Esophagus muscularis mucosa (tissue), 4 donors: ENCODE results near the gene MKRN2OS. TPM values are rescaled to one million over a fixed set of nuclear protein-coding genes. Genes with fewer than 3 reads are reported as not detected.
A peak's percentile ranks its signal among the peaks of the same experiment; 100 is the strongest.

Experiments
- DNase-seq: peaks from one replicate; pipeline ENCODE4 v3.0.0-alpha.2; 2017; ENCODE audit errors: extremely low spot score
- H3K27ac ChIP-seq, 4 donors: fragments of 200-600 bp; sonication (generic); replicated peaks in 1 of 4; 1 replicate in 3 of 4; 2 replicates in 1 of 4; pipeline ENCODE4 v1.5.1; 2016 to 2019; ENCODE audit warnings: mild to moderate bottlenecking in 1 of 4
- H3K27me3 ChIP-seq, 4 donors: fragments of 200-600 bp; sonication (generic); one replicate each; pipeline versions ENCODE4 v1.5.1 to v1.6.0; 2016 to 2019
- H3K36me3 ChIP-seq, 4 donors: fragments of 200-600 bp; sonication (generic); one replicate each; pipeline ENCODE4 v1.5.1; 2016 to 2019
- H3K4me1 ChIP-seq, 4 donors: fragments of 200-600 bp; sonication (generic); one replicate each; pipeline ENCODE4 v1.5.1; 2016 to 2019
- H3K4me3 ChIP-seq, 4 donors: fragments of 200-600 bp; sonication (generic); 1 replicate in 2 of 4; 2 replicates in 2 of 4; pipeline ENCODE4 v1.5.1; 2016 to 2019; ENCODE audit warnings: mild to moderate bottlenecking in 4 of 4, moderate library complexity in 1 of 4
- H3K9me3 ChIP-seq, 4 donors: fragments of 200-600 bp; sonication (generic); 1 replicate in 3 of 4; 2 replicates in 1 of 4; pipeline ENCODE4 v1.5.1; 2016 to 2019
- EP300 ChIP-seq: sonication (generic); formaldehyde crosslinking; IDR thresholded peaks from one replicate; pipeline ENCODE4 v1.6.1; 2017; ENCODE audit warnings: antibody characterized with exemption
- POLR2A ChIP-seq: fragments of 450-650 bp; IDR thresholded peaks from one replicate; pipeline ENCODE4 v1.6.1; 2017; ENCODE audit warnings: antibody characterized with exemption, moderate library complexity, mild to moderate bottlenecking, low read depth
- POLR2AphosphoS5 ChIP-seq, 2 donors: sonication (generic); formaldehyde crosslinking; IDR thresholded peaks; one replicate each; pipeline ENCODE4 v1.6.1; 2017; ENCODE audit warnings: antibody characterized with exemption in 2 of 2
- WGBS: methylation state at CpG from one replicate; pipeline ENCODE4 v1.1.5; 2018; 5-methylcytosine and 5-hydroxymethylcytosine counted together
- intact Hi-C: fragments of 100-400 bp; cut with DNase I; formaldehyde crosslinking; loops from one replicate; pipeline ENCODE4 v1.15.1; 2023
- total RNA-seq, 4 donors: library from RNA; depleted of rRNA; stranded (reverse); fragments of >200 nt; gene quantifications; one replicate each; pipeline versions ENCODE4 v1.1.0 to v1.2.1, GENCODE V29; 2016
- TF ChIP-seq, protein P1 (sequence below), 3 experiments: fragments of 200-600 bp in 2 of 3; fragments of 450-650 bp in 1 of 3; sonication (generic) in 2 of 3; IDR thresholded peaks; one replicate each; pipeline ENCODE4 v1.5.1; 2017 to 2019; ENCODE audit warnings: antibody characterized with exemption in 3 of 3, mild to moderate bottlenecking in 2 of 3, moderate library complexity in 1 of 3

Gene MKRN2OS
- total RNA-seq, 4 donors from 2014 or later: not detected

DNA sequence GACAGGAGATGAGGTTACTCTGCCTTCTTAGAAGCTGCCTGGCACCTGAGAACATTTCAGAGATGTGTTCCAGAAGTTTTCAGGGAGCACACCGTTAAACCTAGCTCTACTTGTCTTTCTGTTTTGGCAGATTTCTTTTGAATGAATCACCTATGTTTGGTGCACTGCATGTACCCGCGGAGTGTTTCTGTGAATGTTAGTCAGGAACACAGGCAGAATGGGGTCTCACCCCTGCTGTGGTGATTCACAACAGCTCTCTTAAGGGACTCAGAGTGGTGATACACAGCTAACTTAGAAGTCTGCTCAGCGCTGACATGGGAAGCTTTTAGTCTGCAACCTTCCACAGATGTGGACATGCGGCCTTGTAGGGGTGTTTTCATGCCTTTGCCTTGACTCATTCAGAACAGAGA lies 37.0 kb downstream of the MKRN2OS start:
- no peaks in the 10 kb centered on the region for H3K27me3 ChIP-seq
- peaks cover 13 to 54% (median 27%) of the 10 kb centered on the region in 4 donors for H3K36me3 ChIP-seq
- TF ChIP-seq POLR2AphosphoS5 (IDR thresholded peaks at IDR 0.05) (peak; percentile 50 to 74), EP300 (no peak)
- peak overlapping the region in 1 of 4 donors; percentile 18 for H3K4me3 ChIP-seq
- 61% methylated on average over 4 of the region's 5 CpGs for WGBS
- peaks cover 7 to 22% (median 16%) of the 10 kb centered on the region in 4 donors for H3K4me1 ChIP-seq
- no peaks in the 10 kb centered on the region for H3K9me3 ChIP-seq
- H3K27ac ChIP-seq: peak overlapping the region; percentile 65 to 81 (median 72)
- intact Hi-C loops: no loop called here
- DNase-seq: no peak

DNA sequence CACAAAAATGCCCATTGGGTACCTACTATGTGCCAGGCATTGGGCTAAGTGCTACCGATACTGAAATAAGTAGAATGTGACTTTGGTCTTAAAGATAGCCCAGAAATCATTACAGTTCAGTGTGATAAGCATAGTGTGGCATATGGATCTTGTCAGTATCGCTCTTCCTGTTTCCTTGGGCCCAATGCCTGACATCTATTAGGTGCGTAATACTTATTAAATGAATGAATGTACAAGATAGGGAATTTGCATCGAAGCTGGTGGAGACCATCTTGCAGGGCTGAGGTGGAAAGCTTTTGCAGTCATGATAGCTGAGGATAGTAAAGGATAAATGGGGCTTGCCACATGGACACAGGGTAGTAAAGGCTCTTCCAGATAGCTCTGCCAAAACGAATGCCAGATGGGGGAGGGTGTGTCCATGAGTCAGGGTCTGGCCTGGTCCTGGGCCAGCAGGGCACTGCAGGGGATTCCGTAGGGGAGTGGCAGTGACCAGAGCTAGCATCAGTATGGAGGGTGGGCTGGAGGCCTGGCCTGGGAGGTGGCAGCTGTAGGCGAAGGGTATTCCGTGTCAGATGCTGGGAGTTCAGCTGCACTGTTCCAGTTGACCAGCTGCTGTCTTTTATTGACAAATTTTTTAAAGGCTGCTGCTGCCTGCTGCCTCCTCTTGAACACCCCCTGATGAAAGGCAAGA lies 37.6 kb downstream of the MKRN2OS start:
- Histone ChIP-seq H3K36me3 (peaks cover 13 to 60% (median 32%) of the 10 kb centered on the region in 4 donors), H3K27ac (peak overlapping the region; percentile 65 to 81 (median 72)), H3K4me3 (peak overlapping the region in 1 of 4 donors; percentile 18), H3K27me3 (no peaks in the 10 kb centered on the region), H3K4me1 (peaks cover 7 to 22% (median 16%) of the 10 kb centered on the region in 4 donors), H3K9me3 (no peaks in the 10 kb centered on the region)
- 69% methylated on average over 8 of the region's 8 CpGs for WGBS
- intact Hi-C loops: no loop called here
- no peak for DNase-seq
- TF ChIP-seq EP300: no peak
- TF ChIP-seq POLR2A: no peak

DNA sequence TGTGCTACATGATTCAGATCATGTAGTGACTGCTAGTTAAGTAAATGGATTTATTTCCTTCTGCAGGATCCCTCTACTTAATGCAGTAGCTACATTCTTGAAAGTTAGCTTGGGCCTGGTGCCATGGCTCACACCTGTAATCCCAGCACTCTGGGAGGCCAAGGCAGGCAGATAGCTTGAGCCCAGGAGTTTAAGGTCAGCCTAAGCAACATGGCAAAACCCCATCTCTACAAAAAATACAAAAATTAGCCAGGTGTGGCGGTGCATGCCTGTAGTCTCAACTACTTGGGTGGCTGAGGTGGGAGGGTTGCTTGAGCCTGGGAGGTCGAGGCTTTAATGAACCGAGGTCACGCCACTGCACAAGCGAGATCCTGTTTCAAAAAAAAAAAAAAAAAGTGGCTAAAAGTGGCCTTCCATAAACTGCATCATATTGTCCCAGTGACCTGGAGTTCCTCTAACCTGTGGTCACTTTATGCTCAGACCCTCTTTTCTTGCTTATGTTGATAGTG lies 39.0 kb downstream of the MKRN2OS start:
- TF ChIP-seq POLR2A: no peak
- TF ChIP-seq, protein P1, sequence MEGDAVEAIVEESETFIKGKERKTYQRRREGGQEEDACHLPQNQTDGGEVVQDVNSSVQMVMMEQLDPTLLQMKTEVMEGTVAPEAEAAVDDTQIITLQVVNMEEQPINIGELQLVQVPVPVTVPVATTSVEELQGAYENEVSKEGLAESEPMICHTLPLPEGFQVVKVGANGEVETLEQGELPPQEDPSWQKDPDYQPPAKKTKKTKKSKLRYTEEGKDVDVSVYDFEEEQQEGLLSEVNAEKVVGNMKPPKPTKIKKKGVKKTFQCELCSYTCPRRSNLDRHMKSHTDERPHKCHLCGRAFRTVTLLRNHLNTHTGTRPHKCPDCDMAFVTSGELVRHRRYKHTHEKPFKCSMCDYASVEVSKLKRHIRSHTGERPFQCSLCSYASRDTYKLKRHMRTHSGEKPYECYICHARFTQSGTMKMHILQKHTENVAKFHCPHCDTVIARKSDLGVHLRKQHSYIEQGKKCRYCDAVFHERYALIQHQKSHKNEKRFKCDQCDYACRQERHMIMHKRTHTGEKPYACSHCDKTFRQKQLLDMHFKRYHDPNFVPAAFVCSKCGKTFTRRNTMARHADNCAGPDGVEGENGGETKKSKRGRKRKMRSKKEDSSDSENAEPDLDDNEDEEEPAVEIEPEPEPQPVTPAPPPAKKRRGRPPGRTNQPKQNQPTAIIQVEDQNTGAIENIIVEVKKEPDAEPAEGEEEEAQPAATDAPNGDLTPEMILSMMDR (IDR thresholded peaks at IDR 0.05): no peak
- TF ChIP-seq EP300: no peak
- no peak for TF ChIP-seq POLR2AphosphoS5 (IDR thresholded peaks at IDR 0.05)
- no peaks in the 10 kb centered on the region for H3K9me3 ChIP-seq
- H3K4me3 ChIP-seq: no peak overlapping the region
- H3K36me3 ChIP-seq: peaks cover 13 to 66% (median 35%) of the 10 kb centered on the region in 4 donors
- WGBS: 94% methylated on average over 5 of the region's 5 CpGs
- no peak overlapping the region for H3K27ac ChIP-seq
- peaks cover 7 to 22% (median 16%) of the 10 kb centered on the region in 4 donors for H3K4me1 ChIP-seq
- intact Hi-C loops: no loop called here
- no peaks in the 10 kb centered on the region for H3K27me3 ChIP-seq
- no peak for DNase-seq

DNA sequence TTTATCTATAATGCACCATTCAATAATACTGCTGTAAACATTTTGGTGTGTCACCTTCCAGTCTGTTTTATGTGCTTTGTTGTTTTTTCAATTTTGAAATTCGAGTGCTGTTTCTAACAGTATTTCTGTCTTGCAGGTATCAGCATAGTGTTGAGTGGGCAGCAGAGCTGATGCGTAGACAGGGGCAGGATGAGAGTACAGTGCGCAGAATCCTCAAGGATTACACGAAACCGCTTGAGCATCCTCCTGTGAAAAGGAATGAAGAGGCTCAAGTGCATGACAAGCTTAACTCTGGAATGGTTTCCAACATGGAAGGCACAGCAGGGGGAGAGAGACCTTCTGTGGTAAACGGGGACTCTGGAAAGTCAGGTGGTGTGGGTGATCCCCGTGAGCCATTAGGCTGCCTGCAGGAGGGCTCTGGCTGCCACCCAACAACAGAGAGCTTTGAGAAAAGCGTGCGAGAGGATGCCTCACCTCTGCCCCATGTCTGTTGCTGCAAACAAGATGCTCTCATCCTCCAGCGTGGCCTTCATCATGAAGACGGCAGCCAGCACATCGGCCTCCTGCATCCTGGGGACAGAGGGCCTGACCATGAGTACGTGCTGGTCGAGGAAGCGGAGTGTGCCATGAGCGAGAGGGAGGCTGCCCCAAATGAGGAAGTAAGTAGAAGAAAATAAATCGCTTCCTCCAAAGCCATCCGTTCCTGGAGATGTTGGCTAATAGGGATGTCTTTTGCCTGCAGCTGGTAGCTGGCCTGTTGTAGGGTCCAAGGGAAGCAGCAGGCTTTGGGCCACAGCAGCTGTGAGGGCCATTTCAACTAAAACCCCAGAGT lies 42.0 kb downstream of the MKRN2OS start:
- intact Hi-C loops: no loop called here
- Histone ChIP-seq H3K9me3 (no peaks in the 10 kb centered on the region), H3K4me1 (peaks cover 7 to 13% (median 10%) of the 10 kb centered on the region in 4 donors), H3K27ac (no peak overlapping the region), H3K4me3 (no peak overlapping the region), H3K27me3 (no peaks in the 10 kb centered on the region), H3K36me3 (peaks cover 24 to 84% (median 56%) of the 10 kb centered on the region in 4 donors)
- TF ChIP-seq, protein P1 (IDR thresholded peaks at IDR 0.05): no peak
- TF ChIP-seq EP300 (no peak), POLR2AphosphoS5 (IDR thresholded peaks at IDR 0.05) (no peak), POLR2A (no peak)
- 92% methylated on average over 18 of the region's 18 CpGs for WGBS
- no peak for DNase-seq

DNA sequence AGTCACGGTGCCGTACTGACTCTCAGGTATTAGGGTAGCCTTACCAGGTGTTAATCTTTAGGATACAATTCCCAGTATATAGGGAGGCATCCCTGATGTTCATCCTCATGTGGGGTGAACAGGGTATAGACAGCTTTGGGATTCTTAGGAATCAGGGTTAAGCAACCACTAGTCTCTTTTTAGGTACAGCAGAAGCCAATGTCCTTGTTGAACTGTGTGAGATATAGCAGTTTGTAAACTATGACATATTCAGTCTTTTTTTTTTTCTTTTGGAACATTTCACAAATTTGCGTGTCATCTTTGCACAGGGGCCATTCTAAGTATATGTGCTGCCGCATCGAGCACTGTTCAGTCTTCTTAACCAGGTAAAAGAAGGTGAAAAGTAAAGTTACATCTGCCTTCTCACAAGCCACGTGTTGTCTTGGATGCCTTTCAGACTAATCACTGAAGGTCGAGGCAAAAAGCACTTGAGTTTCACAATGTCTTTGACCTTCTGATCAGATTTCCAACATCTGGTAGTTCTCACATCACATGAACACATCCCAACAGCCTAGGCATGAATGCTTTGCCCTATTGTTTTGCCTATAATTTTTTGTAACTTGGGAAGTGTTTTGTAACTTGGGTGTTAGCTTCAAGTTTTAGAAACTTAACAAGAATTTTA lies 43.8 kb downstream of the MKRN2OS start:
- H3K4me1 ChIP-seq: no peaks in the 10 kb centered on the region
- H3K9me3 ChIP-seq: no peaks in the 10 kb centered on the region
- H3K27me3 ChIP-seq: no peaks in the 10 kb centered on the region
- H3K4me3 ChIP-seq: no peak overlapping the region
- no peak for DNase-seq
- WGBS: 78% methylated on average over 7 of the region's 7 CpGs
- intact Hi-C loops: no loop called here
- TF ChIP-seq POLR2A (no peak), POLR2AphosphoS5 (IDR thresholded peaks at IDR 0.05) (peak; percentile 45 to 60)
- peak overlapping the region in 2 of 4 donors; percentile 19 to 30 for H3K27ac ChIP-seq
- H3K36me3 ChIP-seq: peaks cover 29 to 98% (median 72%) of the 10 kb centered on the region in 4 donors
